ENCODE results near the gene CALML3.

The CALML3 gene

GRCh38 chr10:5528989-5529701, 4.4 kb downstream of the CALML3 start:
- DNase-seq: no peak

GRCh38 chr10:5529702-5530411, 5.1 kb downstream of the CALML3 start:
- DNase-seq: no peak

GRCh38 chr10:5530412-5530806, 5.6 kb downstream of the CALML3 start:
- no peak for DNase-seq

- no peak for DNase-seq
Measured at GRCh38 chr10:5530846-5531557, 6.2 kb downstream of the CALML3 start.

- no peak for DNase-seq
Measured at GRCh38 chr10:5531558-5532306, 7.0 kb downstream of the CALML3 start.

GRCh38 chr10:5532307-5532605, 7.5 kb downstream of the CALML3 start:
- no peak for DNase-seq

GRCh38 chr10:5532618-5533097, 7.9 kb downstream of the CALML3 start:
- DNase-seq: no peak

GRCh38 chr10:5533098-5533731, 8.5 kb downstream of the CALML3 start:
- DNase-seq: no peak

GRCh38 chr10:5534051-5534821, 9.5 kb downstream of the CALML3 start:
- DNase-seq: no peak

GRCh38 chr10:5534880-5535856, 10.4 kb downstream of the CALML3 start:
- DNase-seq: no peak

GRCh38 chr10:5536486-5537081, 11.8 kb downstream of the CALML3 start:
- no peak for DNase-seq

- DNase-seq: no peak
Measured at GRCh38 chr10:5537684-5538083, 12.9 kb downstream of the CALML3 start.

- no peak for DNase-seq
Measured at GRCh38 chr10:5538446-5538845, 13.7 kb downstream of the CALML3 start.

- no peak for DNase-seq
Measured at GRCh38 chr10:5538892-5539651, 14.3 kb downstream of the CALML3 start.

- DNase-seq: no peak
Measured at GRCh38 chr10:5540080-5540479, 15.3 kb downstream of the CALML3 start.

GRCh38 chr10:5540891-5541290, 16.1 kb downstream of the CALML3 start:
- DNase-seq: no peak

GRCh38 chr10:5542100-5542499, 17.3 kb downstream of the CALML3 start:
- DNase-seq: no peak

GRCh38 chr10:5543623-5544022, 18.9 kb downstream of the CALML3 start:
- no peak for DNase-seq

GRCh38 chr10:5544216-5544805, 19.6 kb downstream of the CALML3 start:
- DNase-seq: no peak
